NCI-H2227 treated with DMSO at 0.1 percent for 48 hours (cell line): ENCODE measurements around the gene HOXB6.
A peak's percentile ranks its signal among the peaks of the same experiment; 100 is the strongest.

Experiments used
- DNase-seq: peaks from one replicate; lab custom pipeline; 2025; lab: John Stamatoyannopoulos, UW

Gene HOXB6

DNA sequence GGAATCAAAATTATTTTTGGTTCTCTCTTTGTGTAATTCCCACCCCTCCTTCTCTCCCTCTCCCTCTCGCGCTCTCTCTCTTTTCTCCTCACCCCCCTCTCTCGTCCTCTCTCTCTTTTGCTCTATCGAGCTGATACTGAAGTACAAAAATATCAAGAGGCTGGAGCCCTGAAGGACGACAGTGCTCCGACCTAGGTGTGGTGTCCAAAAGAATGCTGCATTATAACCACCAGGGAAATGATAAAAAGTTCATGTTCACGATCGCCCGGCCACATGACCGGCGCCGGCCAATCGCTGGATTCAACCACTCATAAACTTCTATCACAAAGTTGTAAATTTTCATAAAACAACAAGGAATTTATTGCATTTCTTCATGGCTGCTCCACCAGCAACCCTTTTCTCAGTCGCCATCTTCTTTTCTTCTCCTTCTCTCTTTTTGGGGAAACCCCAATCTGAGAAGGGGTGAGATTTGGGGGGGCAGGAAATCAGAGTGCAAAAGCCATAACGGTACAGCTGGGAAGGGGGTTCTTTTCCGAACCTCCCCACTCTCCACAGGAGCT, at the start of gene HOXB6:
Gene HOXB6 (minus strand): TSS at position 217 of the 560 bp plus-strand sequence. CDS start 6,836 bp downstream, outside the sequence.
- no peak for DNase-seq

- DNase-seq, result no peak
These were observed 45.0 kb upstream of the HOXB6 start for GRCh38 chr17:48649741-48650140.

- DNase-seq, result no peak
These were observed 43.1 kb upstream of the HOXB6 start for GRCh38 chr17:48647963-48648245.

- peak; percentile 27 for DNase-seq
These were observed 42.5 kb upstream of the HOXB6 start for GRCh38 chr17:48647103-48647962.

- peak; percentile 39 for DNase-seq
These were observed 41.7 kb upstream of the HOXB6 start for GRCh38 chr17:48646183-48647102.

GRCh38 chr17:48645639-48646182, 40.9 kb upstream of the HOXB6 start:
- no peak for DNase-seq

DNA sequence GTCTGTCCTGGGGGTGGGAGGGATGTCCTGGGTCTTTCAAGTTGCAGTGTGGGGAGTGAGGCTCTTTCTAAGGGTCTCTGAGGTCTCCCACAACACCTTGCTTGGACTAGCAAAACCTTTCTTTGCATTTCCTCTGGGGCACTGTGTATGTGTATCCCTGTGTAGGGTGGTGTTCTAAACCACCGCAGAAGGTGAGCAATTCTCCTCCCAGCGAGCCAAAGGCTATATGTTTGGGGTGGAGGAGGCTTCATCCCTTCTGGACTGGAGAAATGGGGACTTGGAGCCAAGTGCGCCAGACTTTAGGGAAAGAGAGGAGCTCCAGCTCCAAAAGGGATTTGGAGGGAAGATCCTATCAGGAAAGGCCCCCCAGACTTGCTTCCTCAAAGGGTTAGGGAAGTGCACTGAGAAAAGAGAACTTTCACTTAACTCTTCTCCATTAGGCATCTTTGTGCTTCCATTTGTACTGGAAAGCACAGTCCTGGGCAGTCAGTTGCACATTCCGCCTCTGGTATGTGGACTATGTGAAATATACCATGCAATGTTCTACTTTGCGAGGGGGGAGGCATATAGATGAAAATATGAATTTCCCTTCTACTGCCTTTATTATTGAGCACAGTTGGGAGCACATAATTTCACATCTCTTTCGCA, 40.2 kb upstream of the HOXB6 start:
- DNase-seq, result no peak

- no peak for DNase-seq
These were observed 39.4 kb upstream of the HOXB6 start for GRCh38 chr17:48644159-48644558.

DNA sequence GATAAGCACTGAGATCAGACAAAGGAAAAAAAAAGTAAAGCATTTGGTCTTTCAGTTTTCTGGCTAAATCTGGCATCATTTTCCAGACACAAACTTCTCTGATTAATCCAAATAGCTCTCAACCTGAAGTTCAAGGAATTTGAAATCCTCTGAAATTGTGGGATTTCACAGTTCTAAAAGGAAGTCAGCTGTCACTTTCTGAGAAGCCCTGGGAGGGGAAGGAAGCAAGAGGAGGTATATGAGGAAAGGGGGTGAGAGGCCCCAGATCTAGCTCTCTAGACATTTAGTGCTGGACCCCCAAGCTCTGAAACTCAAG, 38.9 kb upstream of the HOXB6 start:
- no peak for DNase-seq

DNA sequence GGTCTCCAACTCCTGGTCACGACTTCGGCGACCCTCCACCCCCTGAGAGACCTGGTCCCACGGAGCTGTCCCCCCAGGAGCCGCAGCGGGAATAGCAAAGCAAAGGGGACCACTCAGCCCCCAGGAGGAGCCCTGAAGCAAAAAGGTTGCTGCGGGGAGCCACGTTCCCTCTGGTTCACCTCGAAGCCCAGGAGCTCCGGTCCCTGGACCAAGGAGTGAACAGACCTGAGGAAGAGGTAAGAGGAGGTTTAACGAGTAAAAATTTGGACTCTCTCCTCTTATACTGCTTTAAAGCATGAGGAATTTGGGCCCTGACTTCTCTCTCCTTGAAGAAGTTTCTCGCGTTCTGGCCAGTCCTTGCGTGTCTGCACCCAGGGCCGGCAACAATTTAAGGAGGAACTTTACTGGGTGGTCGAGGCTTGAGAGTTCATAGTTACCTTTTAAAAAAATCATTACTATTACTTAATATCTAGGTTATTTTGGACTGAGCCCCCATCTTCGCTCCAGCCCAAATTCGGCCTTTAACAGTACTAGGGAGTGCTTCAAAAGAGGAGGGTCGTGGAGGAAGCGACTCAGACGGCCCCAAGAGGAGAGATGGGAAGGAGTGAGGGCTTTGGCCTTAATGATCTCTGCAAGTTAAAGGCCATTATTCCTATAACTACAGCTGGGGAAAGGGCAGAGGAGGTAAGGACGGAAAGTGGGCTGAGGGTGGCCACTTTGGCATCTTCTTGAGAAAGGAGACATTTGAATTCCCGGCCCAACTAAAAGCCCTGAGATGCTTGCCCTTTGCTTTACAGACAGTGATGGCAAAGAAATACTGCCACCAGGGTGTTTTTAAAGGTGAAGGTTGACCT, 38.3 kb upstream of the HOXB6 start:
- DNase-seq, result no peak

DNA sequence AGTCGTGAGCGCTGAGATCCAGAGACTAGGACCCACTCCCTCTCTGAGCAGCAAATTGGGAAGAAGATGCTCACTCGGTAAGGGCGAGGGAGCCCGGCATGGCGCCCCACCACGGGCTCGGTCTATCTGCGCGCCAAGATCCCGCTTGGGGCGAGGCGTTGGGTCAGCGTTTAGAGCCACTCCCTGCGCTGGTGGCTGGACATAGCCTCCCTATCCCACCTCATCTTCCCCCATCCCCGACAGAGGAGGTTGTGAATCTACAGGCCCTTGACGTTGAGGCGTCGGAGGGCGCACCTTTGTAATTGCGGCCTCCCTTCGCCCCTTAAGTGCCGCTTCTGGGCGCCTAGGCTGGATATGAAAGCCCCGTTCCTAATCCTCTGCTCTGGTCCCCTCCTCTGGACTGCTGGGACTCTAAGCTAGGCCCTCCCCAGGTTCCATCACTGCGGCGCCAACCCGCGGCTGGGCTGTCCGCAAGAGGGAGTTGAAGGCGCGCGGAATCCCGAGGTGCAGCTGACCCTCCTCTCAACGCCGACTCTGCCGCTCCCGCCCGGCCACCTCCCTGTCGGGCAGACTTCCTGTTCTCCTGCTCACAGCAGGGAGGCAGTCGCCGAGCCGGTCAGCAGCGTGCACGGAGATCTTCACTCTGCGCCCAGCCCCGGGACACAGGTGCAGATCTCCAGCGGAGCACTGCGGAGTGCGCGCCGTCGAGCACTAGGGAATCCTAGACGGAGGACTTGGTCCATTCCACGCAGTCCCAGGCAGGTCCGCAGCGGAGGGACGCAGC, 37.5 kb upstream of the HOXB6 start:
- DNase-seq, result no peak

GRCh38 chr17:48641541-48642058, 36.8 kb upstream of the HOXB6 start:
- DNase-seq, result no peak

DNA sequence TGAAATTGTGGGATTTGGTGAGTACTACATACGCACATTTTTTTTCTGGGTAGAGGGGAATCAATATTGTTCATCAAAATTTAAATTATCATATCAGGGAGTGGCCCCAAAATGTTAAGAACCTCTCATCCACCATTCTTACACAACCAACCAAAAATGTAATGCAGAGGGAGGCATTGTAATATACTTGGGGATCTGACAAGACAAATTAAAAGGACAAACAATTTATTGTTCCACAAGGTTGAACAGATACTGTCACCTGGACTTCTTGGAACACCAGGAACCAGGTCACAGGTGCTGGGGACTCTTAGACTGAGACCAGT, 36.0 kb upstream of the HOXB6 start:
- DNase-seq, result no peak

- no peak for DNase-seq
These were observed 35.4 kb upstream of the HOXB6 start for GRCh38 chr17:48639982-48640857.

DNA sequence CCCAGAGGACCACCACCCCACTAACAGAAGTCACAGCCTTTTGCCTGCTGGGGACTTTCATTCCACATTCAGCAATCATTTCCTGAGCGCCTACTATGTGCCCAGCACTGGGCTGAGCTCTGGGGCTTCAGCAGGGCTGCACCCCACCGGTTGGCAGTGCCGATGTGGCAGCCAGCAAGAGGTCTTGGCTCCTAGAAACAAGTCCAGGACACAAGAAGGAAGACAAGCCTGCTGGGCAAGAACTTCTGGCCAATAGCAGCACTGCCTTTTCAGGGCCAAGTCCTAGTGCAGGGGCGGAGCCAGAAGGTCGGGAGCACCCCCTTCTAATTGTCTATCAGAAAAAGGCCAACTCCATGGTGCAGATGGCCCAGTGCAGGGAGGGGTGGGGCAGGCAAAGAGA, 34.4 kb upstream of the HOXB6 start:
- no peak for DNase-seq

- DNase-seq, result no peak
These were observed 32.8 kb upstream of the HOXB6 start for GRCh38 chr17:48637323-48638260.

DNA sequence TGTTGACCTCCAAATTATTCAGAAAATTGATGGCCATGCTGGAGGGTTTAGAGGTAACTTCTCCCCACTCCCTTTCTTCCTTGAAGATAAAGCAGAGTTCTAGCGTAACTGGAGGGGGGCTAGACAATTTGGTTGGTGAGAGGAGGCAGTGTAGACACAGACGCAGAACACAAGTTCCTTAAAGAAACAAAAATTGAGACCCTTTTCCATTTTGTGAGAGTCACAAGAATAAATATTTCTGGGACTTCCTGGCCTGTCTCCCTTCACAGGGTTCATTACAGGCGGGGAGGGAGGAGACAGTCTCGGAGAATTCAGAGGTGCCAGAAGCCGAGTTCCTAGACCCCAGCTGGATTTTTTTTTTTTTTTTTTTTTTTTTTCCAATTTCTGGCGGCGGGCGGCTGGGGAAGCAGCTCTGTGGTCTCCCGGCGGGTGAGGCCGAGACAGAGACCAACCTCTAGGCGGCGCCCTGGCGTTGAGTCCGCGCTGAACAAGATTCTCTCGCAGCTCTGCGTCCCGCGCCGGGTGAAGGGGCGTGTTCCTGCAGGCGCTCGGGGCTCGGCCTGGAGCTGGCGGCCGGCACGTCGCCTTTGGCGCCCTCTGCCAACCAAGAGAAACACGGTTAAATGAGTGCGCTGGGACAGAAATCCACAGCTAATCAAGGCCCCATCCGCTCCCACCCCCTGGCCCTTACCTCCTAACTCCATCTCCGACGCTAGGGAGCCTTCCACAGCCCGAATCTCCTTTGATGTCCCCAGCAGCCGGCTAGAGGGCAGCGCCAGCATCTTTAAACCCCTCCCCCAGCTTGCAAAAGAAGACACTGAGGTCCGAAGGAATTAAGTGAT, 31.6 kb upstream of the HOXB6 start:
- peak; percentile 81 for DNase-seq
